H1 (cell line): ENCODE results near the gene TTC28. TPM values are rescaled to one million over a fixed set of nuclear protein-coding genes. Genes with fewer than 3 reads are reported as not detected.

Experiments
- SIRT6 ChIP-seq: IDR thresholded peaks from one replicate; pipeline ENCODE4 v1.7.1; 2012; ENCODE audit warnings: low read length, inconsistent platforms
- TAF7 ChIP-seq: optimal IDR thresholded peaks from 2 replicates; pipeline ENCODE3; 2011; ENCODE audit warnings: low read depth, mild to moderate bottlenecking, inconsistent platforms, low read length, moderate library complexity, borderline replicate concordance
- TBP ChIP-seq: IDR thresholded peaks from 2 replicates; pipeline ENCODE4 v1.6.1; 2011; ENCODE audit warnings: low read depth, low read length, improper control_type of control experiment
- polyA plus RNA-seq, 7 experiments: library from polyadenylated mRNA; depleted of rRNA in 3 of 7; stranded (reverse) in 5 of 7; unstranded in 2 of 7; fragments of >200 nt in 5 of 7; fragments of 200-250 nt in 2 of 7; gene quantifications; 1 replicate in 5 of 7; 2 replicates in 1 of 7; 4 replicates in 1 of 7; pipeline versions ENCODE4 v1.2.1 to v1.2.3, GENCODE V29; 2011 to 2013; ENCODE audit warnings: missing spikeins in 2 of 7, mixed read lengths in 2 of 7
- total RNA-seq: library from RNA; stranded (reverse); fragmentation: NEBNext Ultra II Directional; extraction: Animal tissue kit (Norgen Biotek cat#: 25700); gene quantifications from 2 replicates; pipeline ENCODE4 v1.2.1, GENCODE V29; 2021
- TF ChIP-seq, protein P1 (sequence below): fragments of 300-600 bp; sonication (generic); IDR thresholded peaks from 2 replicates; pipeline ENCODE4 v1.7.1; 2012; ENCODE audit warnings: low read length, moderate library complexity, mild to moderate bottlenecking, inconsistent platforms; ENCODE audit not compliant: insufficient replicate concordance

The TTC28 gene
- total and polyA plus RNA-seq, 2 of the 8 experiments (the other 6 are each of a cell fraction or from before 2014, with no cell fraction given): 2.6 to 12.6 TPM

DNA sequence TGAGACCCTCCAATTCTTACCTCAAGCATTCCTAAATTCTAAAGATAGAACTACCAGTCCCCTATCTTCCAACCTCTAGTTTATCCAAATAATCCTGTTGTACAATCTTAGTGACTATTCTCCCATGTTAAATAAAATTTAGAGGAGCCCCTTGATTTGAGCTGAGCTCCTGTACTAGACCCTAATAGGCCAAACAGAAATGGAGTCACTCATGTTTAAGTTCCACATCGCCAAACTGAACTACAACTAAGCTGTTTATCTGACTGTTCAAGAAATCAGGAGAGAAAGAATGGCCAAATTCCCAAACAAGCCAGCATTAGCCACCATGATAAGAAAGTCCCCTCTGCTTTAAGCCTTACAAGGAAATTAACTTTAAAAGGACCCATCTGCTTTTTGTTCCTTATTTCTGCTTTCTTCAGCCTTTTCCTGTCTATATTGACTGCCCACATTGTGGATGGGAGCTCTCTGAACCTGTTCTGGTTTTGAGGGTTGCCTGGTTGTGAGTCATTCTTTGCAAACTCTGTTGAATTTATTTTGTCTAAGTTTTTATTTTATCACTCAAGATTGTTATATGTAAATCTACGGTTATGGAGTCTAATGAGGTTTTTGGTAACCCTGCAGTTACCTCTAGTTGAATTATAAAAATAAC is 90.4 kb downstream of the TTC28 start (continued):
- TF ChIP-seq, protein P1, sequence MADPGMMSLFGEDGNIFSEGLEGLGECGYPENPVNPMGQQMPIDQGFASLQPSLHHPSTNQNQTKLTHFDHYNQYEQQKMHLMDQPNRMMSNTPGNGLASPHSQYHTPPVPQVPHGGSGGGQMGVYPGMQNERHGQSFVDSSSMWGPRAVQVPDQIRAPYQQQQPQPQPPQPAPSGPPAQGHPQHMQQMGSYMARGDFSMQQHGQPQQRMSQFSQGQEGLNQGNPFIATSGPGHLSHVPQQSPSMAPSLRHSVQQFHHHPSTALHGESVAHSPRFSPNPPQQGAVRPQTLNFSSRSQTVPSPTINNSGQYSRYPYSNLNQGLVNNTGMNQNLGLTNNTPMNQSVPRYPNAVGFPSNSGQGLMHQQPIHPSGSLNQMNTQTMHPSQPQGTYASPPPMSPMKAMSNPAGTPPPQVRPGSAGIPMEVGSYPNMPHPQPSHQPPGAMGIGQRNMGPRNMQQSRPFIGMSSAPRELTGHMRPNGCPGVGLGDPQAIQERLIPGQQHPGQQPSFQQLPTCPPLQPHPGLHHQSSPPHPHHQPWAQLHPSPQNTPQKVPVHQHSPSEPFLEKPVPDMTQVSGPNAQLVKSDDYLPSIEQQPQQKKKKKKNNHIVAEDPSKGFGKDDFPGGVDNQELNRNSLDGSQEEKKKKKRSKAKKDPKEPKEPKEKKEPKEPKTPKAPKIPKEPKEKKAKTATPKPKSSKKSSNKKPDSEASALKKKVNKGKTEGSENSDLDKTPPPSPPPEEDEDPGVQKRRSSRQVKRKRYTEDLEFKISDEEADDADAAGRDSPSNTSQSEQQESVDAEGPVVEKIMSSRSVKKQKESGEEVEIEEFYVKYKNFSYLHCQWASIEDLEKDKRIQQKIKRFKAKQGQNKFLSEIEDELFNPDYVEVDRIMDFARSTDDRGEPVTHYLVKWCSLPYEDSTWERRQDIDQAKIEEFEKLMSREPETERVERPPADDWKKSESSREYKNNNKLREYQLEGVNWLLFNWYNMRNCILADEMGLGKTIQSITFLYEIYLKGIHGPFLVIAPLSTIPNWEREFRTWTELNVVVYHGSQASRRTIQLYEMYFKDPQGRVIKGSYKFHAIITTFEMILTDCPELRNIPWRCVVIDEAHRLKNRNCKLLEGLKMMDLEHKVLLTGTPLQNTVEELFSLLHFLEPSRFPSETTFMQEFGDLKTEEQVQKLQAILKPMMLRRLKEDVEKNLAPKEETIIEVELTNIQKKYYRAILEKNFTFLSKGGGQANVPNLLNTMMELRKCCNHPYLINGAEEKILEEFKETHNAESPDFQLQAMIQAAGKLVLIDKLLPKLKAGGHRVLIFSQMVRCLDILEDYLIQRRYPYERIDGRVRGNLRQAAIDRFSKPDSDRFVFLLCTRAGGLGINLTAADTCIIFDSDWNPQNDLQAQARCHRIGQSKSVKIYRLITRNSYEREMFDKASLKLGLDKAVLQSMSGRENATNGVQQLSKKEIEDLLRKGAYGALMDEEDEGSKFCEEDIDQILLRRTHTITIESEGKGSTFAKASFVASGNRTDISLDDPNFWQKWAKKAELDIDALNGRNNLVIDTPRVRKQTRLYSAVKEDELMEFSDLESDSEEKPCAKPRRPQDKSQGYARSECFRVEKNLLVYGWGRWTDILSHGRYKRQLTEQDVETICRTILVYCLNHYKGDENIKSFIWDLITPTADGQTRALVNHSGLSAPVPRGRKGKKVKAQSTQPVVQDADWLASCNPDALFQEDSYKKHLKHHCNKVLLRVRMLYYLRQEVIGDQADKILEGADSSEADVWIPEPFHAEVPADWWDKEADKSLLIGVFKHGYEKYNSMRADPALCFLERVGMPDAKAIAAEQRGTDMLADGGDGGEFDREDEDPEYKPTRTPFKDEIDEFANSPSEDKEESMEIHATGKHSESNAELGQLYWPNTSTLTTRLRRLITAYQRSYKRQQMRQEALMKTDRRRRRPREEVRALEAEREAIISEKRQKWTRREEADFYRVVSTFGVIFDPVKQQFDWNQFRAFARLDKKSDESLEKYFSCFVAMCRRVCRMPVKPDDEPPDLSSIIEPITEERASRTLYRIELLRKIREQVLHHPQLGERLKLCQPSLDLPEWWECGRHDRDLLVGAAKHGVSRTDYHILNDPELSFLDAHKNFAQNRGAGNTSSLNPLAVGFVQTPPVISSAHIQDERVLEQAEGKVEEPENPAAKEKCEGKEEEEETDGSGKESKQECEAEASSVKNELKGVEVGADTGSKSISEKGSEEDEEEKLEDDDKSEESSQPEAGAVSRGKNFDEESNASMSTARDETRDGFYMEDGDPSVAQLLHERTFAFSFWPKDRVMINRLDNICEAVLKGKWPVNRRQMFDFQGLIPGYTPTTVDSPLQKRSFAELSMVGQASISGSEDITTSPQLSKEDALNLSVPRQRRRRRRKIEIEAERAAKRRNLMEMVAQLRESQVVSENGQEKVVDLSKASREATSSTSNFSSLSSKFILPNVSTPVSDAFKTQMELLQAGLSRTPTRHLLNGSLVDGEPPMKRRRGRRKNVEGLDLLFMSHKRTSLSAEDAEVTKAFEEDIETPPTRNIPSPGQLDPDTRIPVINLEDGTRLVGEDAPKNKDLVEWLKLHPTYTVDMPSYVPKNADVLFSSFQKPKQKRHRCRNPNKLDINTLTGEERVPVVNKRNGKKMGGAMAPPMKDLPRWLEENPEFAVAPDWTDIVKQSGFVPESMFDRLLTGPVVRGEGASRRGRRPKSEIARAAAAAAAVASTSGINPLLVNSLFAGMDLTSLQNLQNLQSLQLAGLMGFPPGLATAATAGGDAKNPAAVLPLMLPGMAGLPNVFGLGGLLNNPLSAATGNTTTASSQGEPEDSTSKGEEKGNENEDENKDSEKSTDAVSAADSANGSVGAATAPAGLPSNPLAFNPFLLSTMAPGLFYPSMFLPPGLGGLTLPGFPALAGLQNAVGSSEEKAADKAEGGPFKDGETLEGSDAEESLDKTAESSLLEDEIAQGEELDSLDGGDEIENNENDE: no peak
- no peak for TF ChIP-seq TBP
- no peak for TF ChIP-seq TAF7
- TF ChIP-seq SIRT6: no peak
